ENCODE results near the gene MAGED2. TPM values are rescaled to one million over a fixed set of nuclear protein-coding genes. Genes with fewer than 3 reads are reported as not detected.

The MAGED2 gene
- polyA plus RNA-seq, 12 donors, result 287 to 1,040 (median 935) TPM

Other genes with a start within 250 kb of the MAGED2 start
- 1 to 10 TPM in 4 of 12 donors, under 1 TPM in 6, not detected in 2; 0.31 to 1.6 (median 0.84) TPM for gene ITIH6, start 9.5 kb upstream of the MAGED2 start, polyA plus RNA-seq (ENCODE audit: insufficient read length in 12 of 12)
- 100 to 1,000 TPM in 9 of 12 donors, 10 to 100 TPM in 2, not detected in 1; 95.9 to 163 (median 116) TPM for gene TRO, start 113.1 kb downstream of the MAGED2 start, polyA plus RNA-seq (ENCODE audit: insufficient read length in 12 of 12)
- gene PFKFB1, start 186.4 kb downstream of the MAGED2 start, polyA plus RNA-seq (ENCODE audit: insufficient read length in 12 of 12), result 1 to 10 TPM in 4 of 12 donors, under 1 TPM in 6, not detected in 2; 0.27 to 1.5 (median 0.89) TPM
- gene APEX2, start 192.6 kb downstream of the MAGED2 start, polyA plus RNA-seq (ENCODE audit: insufficient read length in 12 of 12), result 10 to 100 TPM in 7 of 12 donors, 1 to 10 TPM in 4, not detected in 1; 7.5 to 13.9 (median 10.1) TPM
- gene ALAS2, start 223.2 kb downstream of the MAGED2 start, polyA plus RNA-seq (ENCODE audit: insufficient read length in 12 of 12), result 100 to 1,000 TPM in 2 of 12 donors, 10 to 100 TPM in 8, 1 to 10 TPM in 1, not detected in 1; 7.9 to 124 (median 39.1) TPM

Measured in muscle of arm (tissue), 12 donors.